K562 (cell line): ENCODE data around the gene ROPN1L. TPM values are rescaled to one million over a fixed set of nuclear protein-coding genes. Genes with fewer than 3 reads are reported as not detected.

ENCODE experiments used
- ARID3B ChIP-seq: fragments of 250-450 bp; sonication (Bioruptor Pico); IDR thresholded peaks from 2 replicates; pipeline ENCODE4 v1.4.0; 2020; ENCODE audit warnings: borderline replicate concordance
- ATF7 ChIP-seq: fragments of 450-650 bp; IDR thresholded peaks from 2 replicates; pipeline ENCODE4 v1.7.1; 2014; ENCODE audit warnings: mild to moderate bottlenecking, moderate library complexity
- COPS2 ChIP-seq: fragments of 450-650 bp; conservative IDR thresholded peaks from 2 replicates; pipeline ENCODE4 v1.6.1; 2016; ENCODE audit warnings: mild to moderate bottlenecking, moderate library complexity
- CTCFL ChIP-seq: IDR thresholded peaks from 2 replicates; pipeline ENCODE4 v1.6.1; 2011; ENCODE audit warnings: borderline replicate concordance, low read depth, mild to moderate bottlenecking, moderate library complexity, low read length; ENCODE audit not compliant: insufficient read depth, poor library complexity, severe bottlenecking
- FOXM1 ChIP-seq, 2 experiments: fragments of 450-650 bp in 1 of 2; sonication (generic) in 1 of 2; formaldehyde crosslinking in 1 of 2; IDR thresholded peaks; 2 replicates each; pipeline versions ENCODE4 v1.6.1 to v1.9.0; 2017 to 2022; ENCODE audit warnings: low read depth in 2 of 2, mild to moderate bottlenecking in 2 of 2, missing genetic modification reagents in 1 of 2, moderate library complexity in 1 of 2
- GATAD2B ChIP-seq: fragments of 450-650 bp; IDR thresholded peaks from 2 replicates; pipeline ENCODE4 v1.6.1; 2017; ENCODE audit warnings: mild to moderate bottlenecking, borderline replicate concordance
- HMGN3 ChIP-seq: IDR thresholded peaks from 2 replicates; pipeline ENCODE4 v1.6.1; 2011; ENCODE audit warnings: borderline replicate concordance, low read depth, mild to moderate bottlenecking, mixed read lengths, low read length; ENCODE audit not compliant: insufficient read length; ENCODE audit errors: extremely low read depth
- PCBP2 ChIP-seq: fragments of 200-400 bp; formaldehyde crosslinking; IDR thresholded peaks from 2 replicates; pipeline ENCODE4 v1.6.1; 2018; ENCODE audit warnings: low read length, low read depth, mild to moderate bottlenecking, moderate library complexity; ENCODE audit not compliant: poor library complexity, severe bottlenecking
- RUNX1 ChIP-seq: sonication (generic); IDR thresholded peaks from 2 replicates; pipeline ENCODE4 v1.6.1; 2016; ENCODE audit warnings: antibody characterized with exemption, low read depth
- TEAD1 ChIP-seq, 2 experiments: fragments of 450-650 bp in 1 of 2; sonication (generic) in 1 of 2; formaldehyde crosslinking; IDR thresholded peaks; 2 replicates each; pipeline versions ENCODE4 v1.4.0 to v1.8.0; 2020 to 2022; ENCODE audit warnings: mild to moderate bottlenecking in 2 of 2, missing genetic modification reagents in 1 of 2
- ZNF140 ChIP-seq: fragments of 250-450 bp; sonication (Bioruptor Pico); IDR thresholded peaks from 2 replicates; pipeline ENCODE4 v1.8.0; 2021; ENCODE audit warnings: moderate library complexity, mild to moderate bottlenecking, inconsistent platforms
- ZNF444 ChIP-seq: fragments of 250-450 bp; sonication (Bioruptor Pico); IDR thresholded peaks from 2 replicates; pipeline ENCODE4 v1.4.0; 2020; ENCODE audit warnings: mild to moderate bottlenecking, moderate library complexity
- ZNF518B ChIP-seq: fragments of 250-450 bp; sonication (Bioruptor Pico); IDR thresholded peaks from 2 replicates; pipeline ENCODE4 v1.5.0; 2021; ENCODE audit warnings: mild to moderate bottlenecking, moderate library complexity
- polyA plus RNA-seq, 8 experiments: library from polyadenylated mRNA; depleted of rRNA in 4 of 8; stranded (reverse) in 5 of 8; unstranded in 3 of 8; fragments of >200 nt; fragmentation: Nextera tagmentation in 2 of 8; fragmentation: Illumina TruSeq in 1 of 8; extraction: Ambion mirVana in 2 of 8; extraction: Trizol in 1 of 8; gene quantifications; 2 replicates each; pipeline versions ENCODE4 v1.2.1 to v1.2.3, GENCODE V29; 2011 to 2014; ENCODE audit warnings: inconsistent platforms in 1 of 8, missing spikeins in 1 of 8
- total RNA-seq, 7 experiments: library from RNA; depleted of rRNA in 6 of 7; stranded (reverse); fragments of >200 nt in 6 of 7; fragmentation: Illumina TruSeq in 2 of 7; extraction: Trizol in 2 of 7; gene quantifications; 2 replicates each; pipeline versions ENCODE4 v1.2.1 to v1.2.3, GENCODE V29; 2011 to 2021; ENCODE audit warnings: low replicate concordance in 1 of 7

The ROPN1L gene
- total and polyA plus RNA-seq, 9 of the 15 experiments (the other 6 are each of a cell fraction or from before 2014, with no cell fraction given) = 0.04 to 0.85 (median 0.24) TPM; not detected in 3

- no peak for TF ChIP-seq CTCFL
- TF ChIP-seq TEAD1 (CRISPR knock-in tag; IDR thresholded peaks at IDR 0.05) = peak in 1 of 2 experiments; percentile 84; a peak in 2 of 4 replicates
- no peak for TF ChIP-seq RUNX1
- TF ChIP-seq FOXM1 (IDR thresholded peaks at IDR 0.05; ENCODE audit: low read depth) = 0 out of 2 replicates have a peak, but pooled peaks have one; percentile 22
- TF ChIP-seq FOXM1 (CRISPR knock-in tag; IDR thresholded peaks at IDR 0.05; ENCODE audit: low read depth) = no peak
- no peak for TF ChIP-seq HMGN3
- TF ChIP-seq ZNF518B (CRISPR knock-in tag) = no peak
- no peak for TF ChIP-seq ZNF444 (CRISPR knock-in tag)
- TF ChIP-seq PCBP2 = no peak
- TF ChIP-seq ZNF140 (CRISPR knock-in tag) = no peak
- no peak for TF ChIP-seq COPS2
- TF ChIP-seq GATAD2B = peak; percentile 83; the same call in 1 of the 2 replicates
- peak; percentile 90 for TF ChIP-seq ATF7
- TF ChIP-seq ARID3B (CRISPR knock-in tag) = 0 out of 2 replicates have a peak, but pooled peaks have one; percentile 60
Measured at GRCh38 chr5:10503997-10504793, 62.5 kb downstream of the ROPN1L start (continued).
